CD4-positive, alpha-beta memory T cell (primary cell): ENCODE measurements around the gene SERPINB13. TPM values are rescaled to one million over a fixed set of nuclear protein-coding genes. Genes with fewer than 3 reads are reported as not detected.
"Not testable (repeated sequence)": the region's sequence is repeated elsewhere in the genome, so short reads cannot be mapped to it uniquely, and the experiment has no call there.

Experiments
- CTCF ChIA-PET: fragments of 350-600 bp; sonication (Branson Sonifier 250); formaldehyde crosslinking; loops from one replicate; lab custom pipeline; 2021; ENCODE audit warnings: inconsistent platforms; ENCODE audit not compliant: partially characterized antibody; lab: Charles Lee
- POLR2A ChIA-PET: fragments of 350-600 bp; sonication (Branson Sonifier 250); formaldehyde crosslinking; loops from one replicate; lab custom pipeline; 2021; ENCODE audit not compliant: partially characterized antibody; lab: Charles Lee
- DNase-seq, 5 donors: peaks; one replicate each; pipeline versions ENCODE4 v3.0.0 to v3.0.0-alpha.2; 2020 to 2022; ENCODE audit warnings: mixed read lengths in 1 of 5
- H3K27ac ChIP-seq: one replicate; pipeline ENCODE4 v1.7.0; 2013; ENCODE audit warnings: low read depth, low read length
- H3K27me3 ChIP-seq: 2 replicates; pipeline ENCODE4 v1.7.0; 2013; ENCODE audit warnings: mild to moderate bottlenecking, low read length, moderate library complexity; ENCODE audit not compliant: insufficient read depth
- H3K36me3 ChIP-seq: 2 replicates; pipeline ENCODE4 v1.7.0; 2013; ENCODE audit warnings: mild to moderate bottlenecking, low read length, moderate library complexity; ENCODE audit not compliant: insufficient read depth
- H3K4me1 ChIP-seq: 2 replicates; pipeline ENCODE4 v1.7.0; 2013; ENCODE audit warnings: mild to moderate bottlenecking, low read length, moderate library complexity; ENCODE audit not compliant: insufficient read depth
- H3K4me3 ChIP-seq, 2 donors: one replicate each; pipeline ENCODE4 v1.7.0; 2013; ENCODE audit warnings: low read length in 2 of 2, mild to moderate bottlenecking in 1 of 2
- H3K9me3 ChIP-seq, 2 donors: one replicate each; pipeline ENCODE4 v1.7.0; 2013; ENCODE audit warnings: low read length in 2 of 2, control low read depth in 1 of 2; ENCODE audit not compliant: control insufficient read depth in 1 of 2
- H3K27ac Mint-ChIP-seq, 7 donors: one replicate each; pipeline ENCODE4 v1.8.0; 2020 to 2021; ENCODE audit warnings: mixed read lengths in 7 of 7, mild to moderate bottlenecking in 6 of 7, inconsistent platforms in 3 of 7, moderate library complexity in 3 of 7
- H3K27me3 Mint-ChIP-seq, 2 donors: one replicate each; pipeline ENCODE4 v1.8.0; 2020 to 2021; ENCODE audit warnings: mixed read lengths in 2 of 2
- H3K36me3 Mint-ChIP-seq, 2 donors: one replicate each; pipeline ENCODE4 v1.8.0; 2020 to 2021; ENCODE audit warnings: mixed read lengths in 2 of 2, inconsistent platforms in 1 of 2, mild to moderate bottlenecking in 1 of 2
- H3K4me1 Mint-ChIP-seq, 4 donors: one replicate each; pipeline ENCODE4 v1.8.0; 2020 to 2021; ENCODE audit warnings: mixed read lengths in 4 of 4, mild to moderate bottlenecking in 1 of 4
- H3K4me3 Mint-ChIP-seq, 8 donors: one replicate each; pipeline ENCODE4 v1.8.0; 2020 to 2021; ENCODE audit warnings: mixed read lengths in 8 of 8, mild to moderate bottlenecking in 7 of 8, moderate library complexity in 6 of 8, inconsistent platforms in 3 of 8
- H3K9me3 Mint-ChIP-seq, 8 donors: one replicate each; pipeline ENCODE4 v1.8.0; 2020 to 2021; ENCODE audit warnings: mixed read lengths in 8 of 8, mild to moderate bottlenecking in 5 of 8, inconsistent platforms in 3 of 8, moderate library complexity in 1 of 8
- intact Hi-C: fragments of 100-400 bp; cut with micrococcal nuclease; formaldehyde crosslinking; loops from one replicate; pipeline ENCODE4 v1.15.1; 2023
- polyA plus RNA-seq, 2 donors: library from polyadenylated mRNA; unstranded; fragments of 300-500 nt; fragmentation: Illumina TruSeq; gene quantifications; one replicate each; pipeline ENCODE4 v1.2.3, GENCODE V29; 2021
- total RNA-seq, 2 experiments: library from RNA; stranded (reverse); gene quantifications; one replicate each; pipeline ENCODE4 v1.2.3, GENCODE V29; 2021

SERPINB13 gene
- total and polyA plus RNA-seq, 4 experiments from 2014 or later: not detected

GRCh38 chr18:63624863-63625262 is 37.7 kb downstream of the SERPINB13 start:
- Histone ChIP-seq H3K27ac (no peak overlapping the region), H3K4me1 (no peaks in the 10 kb centered on the region), H3K9me3 (peaks cover 0 to 15% of the 10 kb centered on the region in 2 donors), H3K4me3 (no peak overlapping the region), H3K36me3 (no peaks in the 10 kb centered on the region), H3K27me3 (no peaks in the 10 kb centered on the region)
- intact Hi-C loops: no loop called here
- H3K4me3 Mint-ChIP-seq: no peak overlapping the region
- no peaks in the 10 kb centered on the region for H3K4me1 Mint-ChIP-seq
- H3K36me3 Mint-ChIP-seq: peaks cover 1 to 5% of the 10 kb centered on the region in 2 donors
- POLR2A ChIA-PET: no interaction called here
- CTCF ChIA-PET: no interaction called here
- peaks cover 1 to 2% of the 10 kb centered on the region in 2 donors for H3K27me3 Mint-ChIP-seq
- H3K27ac Mint-ChIP-seq: no peak overlapping the region
- peaks cover 5 to 57% (median 38%) of the 10 kb centered on the region in 8 donors for H3K9me3 Mint-ChIP-seq
- DNase-seq: no peak

- H3K4me3 Mint-ChIP-seq: no peak overlapping the region
Observed at GRCh38 chr18:63626431-63626830, 39.3 kb downstream of the SERPINB13 start.

GRCh38 chr18:63627819-63628218 is 40.7 kb downstream of the SERPINB13 start:
- Mint-ChIP-seq H3K4me3 (no peak overlapping the region), H3K27me3 (peaks cover 1 to 2% of the 10 kb centered on the region in 2 donors), H3K27ac (no peak overlapping the region), H3K4me1 (no peaks in the 10 kb centered on the region), H3K9me3 (peaks cover 4 to 52% (median 37%) of the 10 kb centered on the region in 8 donors), H3K36me3 (peaks cover 1 to 5% of the 10 kb centered on the region in 2 donors)
- Histone ChIP-seq H3K4me1 (no peaks in the 10 kb centered on the region), H3K27me3 (no peaks in the 10 kb centered on the region), H3K4me3 (no peak overlapping the region), H3K9me3 (peaks cover 0 to 15% of the 10 kb centered on the region in 2 donors), H3K27ac (no peak overlapping the region), H3K36me3 (no peaks in the 10 kb centered on the region)
- POLR2A ChIA-PET: no interaction called here
- CTCF ChIA-PET: no interaction called here
- DNase-seq: no peak
- intact Hi-C loops: no loop called here

More at GRCh38 chr18:63626431-63626830, 39.3 kb downstream of the SERPINB13 start:
- Histone ChIP-seq H3K36me3 (no peaks in the 10 kb centered on the region), H3K9me3 (peaks cover 0 to 15% of the 10 kb centered on the region in 2 donors), H3K27me3 (no peaks in the 10 kb centered on the region), H3K4me3 (no peak overlapping the region), H3K27ac (no peak overlapping the region), H3K4me1 (no peaks in the 10 kb centered on the region)
- Mint-ChIP-seq H3K27me3 (peaks cover 1 to 2% of the 10 kb centered on the region in 2 donors), H3K27ac (no peak overlapping the region), H3K4me1 (no peaks in the 10 kb centered on the region), H3K9me3 (peaks cover 5 to 53% (median 38%) of the 10 kb centered on the region in 8 donors), H3K36me3 (peaks cover 1 to 5% of the 10 kb centered on the region in 2 donors)
- ChIA-PET POLR2A (no interaction called here), CTCF (no interaction called here)
- intact Hi-C loops: no loop called here
- no peak for DNase-seq

DNA sequence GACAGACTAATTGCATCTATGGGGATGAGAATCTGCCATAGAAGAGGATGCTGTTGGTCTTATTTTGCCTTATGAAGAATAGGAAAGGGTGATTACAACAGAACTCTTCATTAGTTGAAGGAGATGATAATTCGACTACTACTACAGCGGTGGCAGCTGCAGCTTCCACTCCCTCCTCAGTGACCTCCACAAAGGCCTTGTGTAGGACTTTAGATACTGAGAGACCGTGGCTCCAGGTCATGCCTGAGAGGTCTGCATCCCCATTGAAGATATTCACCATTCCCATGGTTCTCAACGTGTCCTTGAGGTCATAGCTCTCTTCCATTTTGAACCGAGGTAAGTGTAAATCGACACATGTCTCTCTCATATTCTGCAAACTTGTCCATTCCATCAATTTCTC is 50.6 kb downstream of the SERPINB13 start:
- H3K27me3 Mint-ChIP-seq: no peaks in the 10 kb centered on the region
- Histone ChIP-seq H3K4me3 (no peak overlapping the region), H3K27ac (no peak overlapping the region), H3K4me1 (no peaks in the 10 kb centered on the region), H3K9me3 (no peaks in the 10 kb centered on the region), H3K27me3 (no peaks in the 10 kb centered on the region), H3K36me3 (no peaks in the 10 kb centered on the region)
- intact Hi-C loops: no loop called here
- DNase-seq: no peak
- CTCF ChIA-PET: no interaction called here
- H3K27ac Mint-ChIP-seq: no peak overlapping the region
- no peaks in the 10 kb centered on the region for H3K4me1 Mint-ChIP-seq
- no peak overlapping the region for H3K4me3 Mint-ChIP-seq
- H3K9me3 Mint-ChIP-seq: no peaks in the 10 kb centered on the region
- no peaks in the 10 kb centered on the region for H3K36me3 Mint-ChIP-seq
- POLR2A ChIA-PET: no interaction called here

- H3K27me3 ChIP-seq, H3K27ac Mint-ChIP-seq, H3K9me3 Mint-ChIP-seq, H3K36me3 Mint-ChIP-seq, H3K27ac ChIP-seq, H3K27me3 Mint-ChIP-seq, H3K4me1 ChIP-seq, intact Hi-C loops, CTCF ChIA-PET, H3K36me3 ChIP-seq, H3K4me3 ChIP-seq, H3K4me3 Mint-ChIP-seq, DNase-seq, H3K9me3 ChIP-seq, POLR2A ChIA-PET, H3K4me1 Mint-ChIP-seq: not testable (repeated sequence)
Observed at GRCh38 chr18:63641157-63641680, 54.1 kb downstream of the SERPINB13 start.

DNA sequence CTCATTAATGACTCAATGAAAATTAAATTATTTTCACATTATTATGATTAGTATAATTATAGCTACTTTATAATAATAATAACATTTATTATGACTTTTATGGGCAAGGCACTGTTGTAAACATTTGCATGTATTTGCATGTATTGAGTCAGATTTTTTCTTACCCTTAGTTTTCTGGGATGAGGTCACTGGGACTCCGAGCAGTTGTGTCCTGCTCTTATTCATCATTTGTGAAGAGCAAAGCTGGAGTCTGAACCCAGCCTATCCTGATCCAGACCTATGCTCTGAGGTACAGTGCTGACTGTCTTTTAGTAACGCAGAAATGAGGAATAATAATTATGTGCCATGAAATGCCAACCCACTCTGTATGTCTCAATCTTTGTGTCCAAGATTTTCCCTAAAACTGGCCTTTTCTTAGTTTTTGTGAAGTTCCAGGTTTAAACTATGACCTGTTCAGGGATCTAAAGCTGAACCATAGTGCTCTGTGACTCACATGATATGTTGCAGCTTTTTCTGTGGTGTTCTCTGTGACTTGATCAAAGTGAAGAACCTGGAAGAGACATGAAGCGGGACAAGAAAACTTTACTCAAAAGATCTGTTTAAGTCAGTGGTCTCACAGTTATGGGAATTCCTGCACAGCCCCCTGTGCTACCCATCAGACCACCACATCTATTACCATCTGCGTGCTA is 55.7 kb downstream of the SERPINB13 start:
- H3K27me3 ChIP-seq, H3K27me3 Mint-ChIP-seq, CTCF ChIA-PET, DNase-seq, H3K36me3 ChIP-seq, H3K4me3 Mint-ChIP-seq, H3K27ac Mint-ChIP-seq, H3K4me3 ChIP-seq, H3K9me3 ChIP-seq, H3K27ac ChIP-seq, H3K36me3 Mint-ChIP-seq, H3K4me1 ChIP-seq, H3K4me1 Mint-ChIP-seq, POLR2A ChIA-PET, H3K9me3 Mint-ChIP-seq, intact Hi-C loops: not testable (repeated sequence)

DNA sequence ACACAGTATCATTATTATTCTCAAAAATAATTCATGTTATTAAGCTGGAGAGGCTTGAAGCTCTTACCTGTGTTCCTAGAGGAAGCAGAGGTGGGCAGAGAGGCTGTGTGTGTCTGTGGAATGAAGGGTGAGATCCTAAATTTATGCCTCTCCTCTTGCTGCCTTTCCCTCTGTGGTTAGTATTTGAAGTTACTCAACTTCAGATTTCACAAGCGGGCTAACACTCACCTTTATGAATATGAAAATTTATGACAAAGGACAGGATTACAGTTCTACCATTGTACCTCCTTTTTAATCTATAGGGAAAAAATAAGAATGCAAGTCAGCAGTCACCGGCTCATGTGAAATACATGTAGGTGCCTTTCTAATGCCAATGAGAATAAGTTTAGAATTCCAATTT is 57.0 kb downstream of the SERPINB13 start, which contains the start of gene SERPINB4:
Gene SERPINB4, minus strand, starts transcription at position 115 of the 400 bp plus-strand sequence. CDS start 679 bp downstream, outside the sequence.
- H3K27me3 Mint-ChIP-seq, H3K9me3 Mint-ChIP-seq, H3K4me1 ChIP-seq, H3K27ac Mint-ChIP-seq, POLR2A ChIA-PET, intact Hi-C loops, DNase-seq, H3K9me3 ChIP-seq, H3K4me1 Mint-ChIP-seq, H3K36me3 Mint-ChIP-seq, H3K36me3 ChIP-seq, H3K4me3 Mint-ChIP-seq, H3K4me3 ChIP-seq, H3K27me3 ChIP-seq, H3K27ac ChIP-seq, CTCF ChIA-PET: not testable (repeated sequence)
